Gastroesophageal sphincter (tissue), 3 donors: Measurements from ENCODE around the gene PIK3R5.

Source experiments
- CTCF ChIP-seq, 4 experiments: fragments of 200-600 bp in 2 of 4; fragments of 450-650 bp in 2 of 4; sonication (generic) in 1 of 4; IDR thresholded peaks; one replicate each; pipeline ENCODE4 v1.5.1; 2017 to 2019; ENCODE audit warnings: antibody characterized with exemption in 4 of 4, mild to moderate bottlenecking in 2 of 4, moderate library complexity in 2 of 4
- EP300 ChIP-seq: sonication (generic); formaldehyde crosslinking; IDR thresholded peaks from one replicate; pipeline ENCODE4 v1.6.1; 2017; ENCODE audit warnings: antibody characterized with exemption, mild to moderate bottlenecking
- POLR2A ChIP-seq, 2 donors: fragments of 450-650 bp; IDR thresholded peaks; one replicate each; pipeline ENCODE4 v1.6.1; 2017; ENCODE audit warnings: antibody characterized with exemption in 2 of 2, mild to moderate bottlenecking in 2 of 2, moderate library complexity in 1 of 2
- POLR2AphosphoS5 ChIP-seq: sonication (generic); formaldehyde crosslinking; IDR thresholded peaks from one replicate; pipeline ENCODE4 v1.6.1; 2017; ENCODE audit warnings: antibody characterized with exemption

- no peak for TF ChIP-seq CTCF (IDR thresholded peaks at IDR 0.05)
- TF ChIP-seq POLR2AphosphoS5: no peak
- no peak for TF ChIP-seq POLR2A (IDR thresholded peaks at IDR 0.05)
- TF ChIP-seq EP300: no peak
These were observed 51.6 kb downstream of the PIK3R5 start for GRCh38 chr17:8913879-8914278.
